Uterus (tissue), 2 donors: ENCODE results near the gene RASSF6.

ENCODE experiments used
- CTCF ChIP-seq, 4 experiments: fragments of 200-600 bp in 2 of 4; fragments of 450-650 bp in 2 of 4; sonication (generic) in 2 of 4; IDR thresholded peaks; one replicate each; pipeline ENCODE4 v1.5.1; 2016 to 2019; ENCODE audit warnings: antibody characterized with exemption in 4 of 4, mild to moderate bottlenecking in 2 of 4, moderate library complexity in 1 of 4
- POLR2A ChIP-seq, 2 donors: fragments of 450-650 bp; IDR thresholded peaks; one replicate each; pipeline ENCODE4 v1.6.1; 2016; ENCODE audit warnings: antibody characterized with exemption in 2 of 2, mild to moderate bottlenecking in 1 of 2, moderate library complexity in 1 of 2

- TF ChIP-seq CTCF (IDR thresholded peaks at IDR 0.05) (no peak), POLR2A (IDR thresholded peaks at IDR 0.05) (no peak)
These were observed 8.2 kb downstream of the RASSF6 start for GRCh38 chr4:73612032-73612431.
